Measurements from ENCODE around the gene KCND2. TPM values are rescaled to one million over a fixed set of nuclear protein-coding genes. Genes with fewer than 3 reads are reported as not detected.

KCND2 gene
- total and polyA plus RNA-seq, 2 of the 4 experiments (the other 2 are of a cell fraction): under 0.01 TPM; not detected in 1

GRCh38 chr7:120467676-120468075 is 194.7 kb downstream of the KCND2 start:
- H3K18ac ChIP-seq (ENCODE audit: low read depth, low read length): no peak overlapping the region
- H2BK15ac ChIP-seq (ENCODE audit: low read depth, low read length): no peak overlapping the region
- H4K5ac ChIP-seq (ENCODE audit: low read depth, low read length): no peak overlapping the region
- no peaks in the 10 kb centered on the region for H3K9me1 ChIP-seq (ENCODE audit: insufficient read depth, low read length)
- TF ChIP-seq BHLHE40 (IDR thresholded peaks at IDR 0.05; ENCODE audit: low read depth, low read length) (no peak), MAFK (IDR thresholded peaks at IDR 0.05; ENCODE audit: low read depth, low read length) (no peak), RFX5 (IDR thresholded peaks at IDR 0.05; ENCODE audit: low read depth, low read length) (no peak), POLR2A (IDR thresholded peaks at IDR 0.05; ENCODE audit: low read depth, low read length) (no peak), RAD21 (IDR thresholded peaks at IDR 0.05; ENCODE audit: low read length) (no peak), NFE2L2 (IDR thresholded peaks at IDR 0.05; ENCODE audit: low read depth, low read length) (no peak)
- ATAC-seq (ENCODE audit: low read depth) (no peak), DNase-seq (no peak)
- H2AFZ ChIP-seq (replicated peaks; ENCODE audit: low read length, poor library complexity): no peak overlapping the region
- no CpG with 5 or more reads among the region's 3 CpGs for WGBS, 2 experiments (ENCODE audit: extremely low coverage in 2 of 2, insufficient read length in 1 of 2)
- no peaks in the 10 kb centered on the region for H3K4me1 ChIP-seq (ENCODE audit: control insufficient read depth, insufficient read depth, low read length)
- H2AK9ac ChIP-seq (replicated peaks; ENCODE audit: low read depth, low read length, poor library complexity): no peak overlapping the region
- H3K14ac ChIP-seq (replicated peaks; ENCODE audit: low read depth, low read length): no peak overlapping the region
- no peak overlapping the region for H2AK5ac ChIP-seq (ENCODE audit: low read depth, low read length)
- H3K9ac ChIP-seq (ENCODE audit: low read depth, low read length): no peak overlapping the region
- H4K91ac ChIP-seq (ENCODE audit: insufficient read depth, low read depth, low read length): no peak overlapping the region
- H3K27me3 ChIP-seq (ENCODE audit: control insufficient read depth, insufficient read depth, low read length): no peaks in the 10 kb centered on the region
- no peak overlapping the region for H4K8ac ChIP-seq (ENCODE audit: low read depth in 2 of 2, low read length in 2 of 2)
- H3K9me3 ChIP-seq (ENCODE audit: control insufficient read depth, insufficient read depth, low read length): no peaks in the 10 kb centered on the region
- no peaks in the 10 kb centered on the region for H3K36me3 ChIP-seq (ENCODE audit: control insufficient read depth, insufficient read depth, low read length)
- no peak overlapping the region for H2BK120ac ChIP-seq (ENCODE audit: low read depth, low read length)
- H2BK20ac ChIP-seq (ENCODE audit: low read depth, low read length): no peak overlapping the region
- H3K4me3 ChIP-seq (ENCODE audit: insufficient read depth, low read depth, low read length): no peak overlapping the region
- no peaks in the 10 kb centered on the region for H3K79me1 ChIP-seq (ENCODE audit: low read depth in 1 of 2, low read length in 2 of 2)
- H3K27ac ChIP-seq (ENCODE audit: insufficient read depth, low read length): no peak overlapping the region
- H3K23ac ChIP-seq (ENCODE audit: low read depth, low read length): no peak overlapping the region
- dilution Hi-C loops (cut with HindIII; ENCODE audit: low sequenced_read_pairs, unreplicated experiment) (no loop called here), intact Hi-C loops (cut with micrococcal nuclease) (no loop called here), in situ Hi-C loops (cut with MboI; ENCODE audit: low sequenced_read_pairs) (no loop called here)
- no peak overlapping the region for H2BK5ac ChIP-seq (ENCODE audit: low read depth, low read length, poor library complexity, severe bottlenecking)
- H3K4ac ChIP-seq (ENCODE audit: low read depth, low read length): no peak overlapping the region
- no peak overlapping the region for H3K56ac ChIP-seq (ENCODE audit: extremely low read depth, insufficient read depth, low read length)
- no peaks in the 10 kb centered on the region for H4K20me1 ChIP-seq (ENCODE audit: insufficient read depth, low read length)
- ChIA-PET CTCF (interaction anchor here (0.7 kb wide), 1 partner anchor 12 kb away, joined by 4 read pairs; no protein-coding TSS in a partner anchor), POLR2A (ENCODE audit: unreplicated experiment) (interaction anchor here (0.6 kb wide), 1 partner anchor 1219 kb away, joined by 4 read pairs; no protein-coding TSS in a partner anchor)
- BruUV-seq (replicated peaks): no TSS peak
- no peak overlapping the region for H3K4me2 ChIP-seq (ENCODE audit: low read depth, low read length)
